GM18517 (cell line): Measurements from ENCODE around the gene HSPE1.
A peak's percentile ranks its signal among the peaks of the same experiment; 100 is the strongest.
"Not testable (repeated sequence)": the region's sequence is repeated elsewhere in the genome, so short reads cannot be mapped to it uniquely, and the experiment has no call there.

ENCODE experiments used
- ATAC-seq: cut with Tn5 transposase; IDR thresholded peaks from one replicate; pipeline ENCODE4 v1.9.1; 2021; ENCODE audit warnings: mild to moderate bottlenecking, moderate library complexity; ENCODE audit not compliant: unreplicated experiment

The HSPE1 gene

DNA sequence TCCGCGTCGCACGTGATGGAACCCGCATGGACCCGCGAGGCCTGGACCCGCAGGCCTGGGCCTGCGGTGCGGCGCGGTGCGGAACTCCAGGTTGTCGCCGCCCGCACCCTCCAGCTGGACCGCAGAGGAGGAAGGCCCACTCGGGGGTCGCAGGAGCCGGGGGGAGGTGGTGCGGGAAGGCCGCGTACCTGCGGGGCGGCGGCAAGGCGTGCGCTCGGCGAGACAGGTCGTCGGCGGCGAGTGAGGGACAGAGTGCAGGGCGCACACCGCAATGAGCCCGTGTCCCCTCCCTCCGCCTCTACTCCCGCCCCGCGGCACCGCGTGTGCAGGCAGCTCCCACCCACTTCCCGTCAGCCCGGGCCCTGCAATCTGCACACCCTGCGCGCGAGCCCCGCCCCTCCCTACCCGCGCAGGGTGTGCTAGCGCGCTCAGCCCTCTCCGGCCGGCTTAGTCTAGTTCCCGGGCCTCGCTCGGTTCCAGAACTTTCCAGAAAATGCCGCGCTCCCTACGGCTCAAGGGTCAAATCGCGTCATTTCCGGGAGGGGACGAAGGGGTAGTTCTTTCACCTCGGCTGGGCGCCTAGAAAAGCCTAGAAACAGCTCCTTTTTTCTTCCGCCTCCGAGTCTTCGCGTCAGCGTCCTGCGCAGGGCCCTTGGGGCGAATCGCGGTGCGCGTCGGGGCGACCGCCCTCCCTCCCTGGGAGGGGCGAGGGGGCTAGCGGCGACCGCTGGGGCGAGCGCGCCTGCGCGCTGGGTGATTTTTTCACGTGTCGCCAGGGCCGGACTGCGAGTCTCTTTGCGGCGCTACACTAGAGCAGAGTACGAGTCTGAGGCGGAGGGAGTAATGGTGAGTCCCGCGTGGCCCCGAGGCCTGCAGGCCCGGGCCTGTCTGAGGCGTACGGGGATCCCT is at the start of gene HSPE1, which contains the start of gene HSPD1:
TSS of gene HSPE1 (plus strand) at position 786 of the 909 bp plus-strand sequence. CDS start at position 844, 58 bp downstream.
TSS of gene HSPD1 (minus strand) at position 247 of the 909 bp plus-strand sequence. CDS start 992 bp downstream, outside the sequence.
- peak; percentile 88 for ATAC-seq

DNA sequence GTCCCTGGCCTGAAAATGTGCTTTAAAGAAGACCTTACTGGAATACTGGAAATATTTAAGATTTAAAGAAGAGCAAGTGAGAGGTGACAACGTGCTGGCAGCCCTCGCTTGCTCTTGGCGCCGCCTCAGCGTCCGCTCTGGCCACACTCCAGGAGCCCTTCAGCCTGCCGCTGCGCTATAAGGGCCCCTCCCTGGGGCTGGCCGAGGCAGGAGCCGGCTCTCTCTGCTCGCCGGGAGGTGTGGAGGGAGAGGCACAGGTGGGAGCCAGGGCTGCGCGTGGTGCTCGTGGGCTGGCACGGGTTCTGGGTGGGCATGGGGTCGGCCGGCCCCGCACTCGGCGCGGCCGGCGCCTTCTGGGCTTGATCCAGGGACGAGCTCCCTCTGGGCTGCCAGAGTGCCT is 49.7 kb upstream of the HSPE1 start:
- ATAC-seq, result no peak

DNA sequence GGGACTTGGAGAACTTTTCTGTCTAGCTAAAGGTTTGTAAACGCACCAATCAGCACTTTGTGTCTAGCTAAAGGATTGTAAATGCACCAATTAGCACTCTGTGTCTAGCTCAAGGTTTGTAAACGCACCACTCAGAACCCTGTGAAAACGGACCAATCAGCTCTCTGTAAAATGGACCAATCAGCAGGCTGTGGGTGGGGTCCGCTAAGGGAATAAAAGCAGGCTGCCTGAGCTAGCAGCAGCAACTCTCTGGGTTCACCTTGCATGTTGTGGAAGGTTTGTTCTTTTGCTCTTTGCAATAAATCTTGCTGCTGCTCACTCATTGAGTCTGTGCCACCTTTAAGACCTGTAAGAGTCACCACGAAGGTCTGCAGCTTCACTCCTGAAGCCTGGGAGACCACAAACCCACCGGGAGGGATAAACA is 49.2 kb upstream of the HSPE1 start:
- ATAC-seq, result not testable (repeated sequence)

DNA sequence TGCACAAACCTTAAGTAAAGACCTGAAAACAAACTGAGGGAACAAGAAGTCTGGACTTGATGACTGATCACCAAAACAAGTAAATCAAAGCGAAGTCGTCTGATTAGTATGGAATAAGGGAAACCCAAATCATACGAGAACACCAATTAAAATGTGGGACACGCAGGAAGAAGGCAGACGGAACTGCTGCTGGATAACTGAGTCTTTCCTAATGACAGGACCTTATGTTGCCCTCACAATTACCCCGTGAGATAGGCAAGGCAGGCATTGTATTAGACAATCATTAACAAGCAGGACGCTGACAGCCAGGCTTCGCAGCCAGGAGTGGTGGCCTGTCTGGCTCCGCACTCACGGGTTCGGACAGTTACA is 47.4 kb upstream of the HSPE1 start:
- no peak for ATAC-seq

DNA sequence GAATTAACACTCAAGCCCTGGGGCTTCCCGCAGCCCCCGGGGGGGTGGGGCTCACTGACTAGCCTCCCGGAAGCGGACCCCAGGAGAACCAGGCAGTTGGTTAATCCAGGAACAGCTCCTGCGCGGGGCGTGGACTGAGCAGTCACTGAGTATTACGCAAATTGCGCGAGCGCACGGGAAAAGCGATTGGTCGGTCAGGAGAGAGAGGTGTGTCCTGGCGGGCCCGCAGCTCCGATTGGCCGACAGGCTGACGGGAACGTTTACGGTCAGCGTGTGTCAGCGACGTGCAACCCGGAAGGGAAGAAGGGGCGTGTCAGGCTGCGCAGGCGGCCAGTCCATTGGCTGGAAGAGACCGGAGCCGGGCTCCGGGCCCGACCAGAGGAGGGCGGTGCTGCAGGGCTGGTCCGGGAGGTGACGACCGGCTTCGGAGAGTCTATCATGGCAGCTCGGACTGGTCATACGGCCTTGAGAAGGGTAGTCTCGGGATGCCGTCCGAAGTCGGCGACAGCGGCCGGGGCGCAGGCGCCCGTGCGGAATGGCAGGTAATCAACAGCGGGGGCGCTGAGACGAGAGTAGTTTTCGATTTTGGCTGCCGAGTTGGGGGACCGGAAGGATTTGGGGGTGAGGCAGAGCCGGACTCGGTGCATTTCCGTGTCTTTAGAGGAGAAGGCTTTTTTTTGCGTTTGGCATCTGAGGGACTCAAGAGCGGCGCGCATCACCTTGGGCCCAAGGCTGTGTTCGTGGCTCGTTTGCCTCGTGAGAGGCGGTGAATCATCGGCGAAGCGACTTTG is 46.9 kb upstream of the HSPE1 start, which contains the start of gene COQ10B:
TSS of gene COQ10B (plus strand) at position 430 of the 791 bp plus-strand sequence. CDS start at position 439, 9 bp downstream.
- ATAC-seq, result peak; percentile 97

DNA sequence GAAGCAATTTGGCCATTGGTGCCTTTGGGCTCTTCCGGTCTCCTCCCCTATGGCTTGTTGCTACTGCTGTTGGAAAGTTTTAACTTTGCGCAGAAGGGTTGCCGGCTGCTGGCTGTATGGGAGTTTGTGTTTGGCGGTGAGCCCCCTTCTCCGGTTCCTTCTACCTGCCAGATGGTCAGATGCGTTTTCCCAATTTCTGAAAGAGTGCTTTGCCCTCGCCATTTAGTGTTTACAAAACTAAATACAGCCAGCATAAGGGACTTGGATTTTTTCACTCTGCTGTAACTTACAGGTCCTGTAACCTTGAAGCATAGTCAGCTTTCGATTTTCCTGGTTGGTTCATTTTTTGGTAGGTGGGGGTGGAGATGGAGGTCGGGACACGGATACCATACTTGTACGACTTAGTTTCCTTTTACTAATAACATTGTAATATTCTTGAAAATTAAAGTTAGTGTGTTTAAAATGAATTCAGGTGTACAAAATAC is 46.2 kb upstream of the HSPE1 start:
- peak; percentile 24 for ATAC-seq

DNA sequence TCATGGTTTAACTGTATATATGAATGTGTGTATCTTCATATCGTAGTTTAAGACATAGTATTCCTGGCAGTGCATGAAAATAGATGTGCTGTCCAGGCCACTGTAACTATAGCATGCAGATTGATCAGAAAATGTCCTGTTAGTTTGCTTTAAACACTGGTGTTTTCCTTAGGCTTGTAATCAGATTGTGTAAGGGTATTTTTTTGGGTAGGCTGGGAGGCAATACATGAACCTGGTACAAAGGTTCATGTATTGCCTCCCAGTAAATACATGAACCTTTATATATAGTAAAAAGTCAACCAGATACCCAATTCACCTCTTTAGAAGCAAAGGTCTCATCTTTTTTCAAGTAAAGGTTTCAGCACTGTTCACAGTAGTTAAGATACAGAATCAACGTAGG is 45.3 kb upstream of the HSPE1 start:
- no peak for ATAC-seq

DNA sequence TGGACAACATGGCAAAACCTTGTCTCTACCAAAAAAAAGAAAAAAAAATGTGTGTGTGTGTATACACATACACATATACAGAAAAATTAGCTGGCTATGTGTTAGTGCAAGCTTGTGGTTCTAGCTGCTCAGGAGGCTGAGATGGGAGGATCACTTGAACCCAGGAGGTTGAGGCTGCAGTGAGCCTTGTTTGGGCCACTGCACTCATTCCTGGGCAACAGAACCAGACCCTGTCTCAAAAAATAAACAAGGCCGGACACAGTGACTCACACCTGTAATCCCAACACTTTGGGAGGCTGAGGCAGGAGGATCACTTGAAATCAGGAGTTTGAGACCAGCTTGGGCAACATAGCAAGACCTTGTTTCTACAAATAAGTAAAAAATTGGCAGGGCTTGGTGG is 44.8 kb upstream of the HSPE1 start:
- ATAC-seq, result no peak

DNA sequence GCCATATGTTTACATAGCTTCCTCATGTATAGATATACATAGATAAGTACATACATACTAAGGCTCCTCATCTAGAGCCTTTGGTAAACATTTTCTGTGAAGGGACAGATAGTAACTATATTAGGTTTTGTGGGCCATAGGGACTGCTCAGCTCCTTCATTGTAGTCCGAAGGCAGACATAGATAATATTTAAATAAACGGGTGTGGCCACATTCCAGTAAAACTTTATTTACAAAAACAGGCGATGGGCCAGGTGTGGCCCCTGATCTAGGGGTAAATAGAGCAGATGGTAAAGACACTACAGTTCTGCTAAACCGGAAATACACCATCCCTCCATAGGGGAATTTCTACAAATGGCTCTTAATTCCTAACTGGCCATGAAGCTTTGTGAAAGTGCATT is 39.5 kb upstream of the HSPE1 start:
- no peak for ATAC-seq

DNA sequence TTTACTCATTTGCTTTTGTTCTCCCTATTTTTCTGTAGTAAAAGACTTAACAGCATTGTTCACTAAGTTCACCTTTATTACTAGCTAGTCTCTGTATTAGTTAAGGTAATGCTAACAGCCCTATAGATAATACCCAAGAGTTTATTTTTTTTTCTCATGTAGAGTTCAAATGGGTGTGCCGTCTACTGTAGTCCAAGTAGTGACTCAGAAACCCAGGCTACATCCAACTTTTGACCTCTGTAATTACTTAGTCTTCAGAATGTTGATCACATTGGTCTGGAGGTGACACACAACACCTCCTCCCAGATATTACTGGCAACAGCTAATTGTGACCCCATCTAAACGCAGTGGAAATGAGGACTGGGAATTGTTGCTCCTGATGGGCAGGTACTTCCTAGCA is 39.1 kb upstream of the HSPE1 start:
- no peak for ATAC-seq

DNA sequence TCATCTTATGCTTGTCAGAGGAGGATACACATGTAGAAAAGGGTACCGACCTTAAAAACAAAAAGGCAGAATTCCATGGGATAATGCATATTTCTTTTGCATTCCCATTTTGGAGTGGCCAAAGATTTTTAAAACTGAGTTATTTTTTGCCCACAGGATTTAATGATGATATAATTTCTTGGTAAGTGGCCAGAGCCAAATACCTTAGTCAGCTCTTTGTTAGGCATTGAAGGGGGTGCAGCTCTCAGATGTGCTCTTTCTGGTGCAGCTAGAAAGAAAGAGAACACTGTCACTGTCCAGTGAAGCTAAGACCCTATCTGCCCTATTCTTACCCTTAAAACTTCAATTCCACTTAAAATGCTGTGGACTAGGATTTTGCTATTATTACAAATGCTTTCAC is 36.0 kb upstream of the HSPE1 start:
- ATAC-seq, result no peak

DNA sequence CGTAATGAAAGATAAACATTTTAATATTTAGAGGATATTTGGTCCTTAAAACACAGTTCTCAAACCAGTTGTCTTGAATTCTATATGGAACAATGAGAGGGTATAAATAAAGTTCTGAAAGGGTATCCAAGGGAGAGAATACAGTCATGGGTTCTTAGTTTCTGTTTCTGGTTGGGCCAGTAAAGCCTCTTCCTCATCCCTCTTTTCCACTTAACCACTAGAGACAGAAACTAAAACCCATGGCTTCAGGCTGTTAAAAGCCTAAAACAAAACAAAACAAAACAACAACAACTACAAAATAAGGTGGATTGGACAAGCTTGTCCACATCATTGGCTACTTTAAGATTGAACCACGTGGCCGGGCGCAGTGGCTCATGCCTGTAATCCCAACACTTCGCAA is 28.0 kb upstream of the HSPE1 start:
- no peak for ATAC-seq

DNA sequence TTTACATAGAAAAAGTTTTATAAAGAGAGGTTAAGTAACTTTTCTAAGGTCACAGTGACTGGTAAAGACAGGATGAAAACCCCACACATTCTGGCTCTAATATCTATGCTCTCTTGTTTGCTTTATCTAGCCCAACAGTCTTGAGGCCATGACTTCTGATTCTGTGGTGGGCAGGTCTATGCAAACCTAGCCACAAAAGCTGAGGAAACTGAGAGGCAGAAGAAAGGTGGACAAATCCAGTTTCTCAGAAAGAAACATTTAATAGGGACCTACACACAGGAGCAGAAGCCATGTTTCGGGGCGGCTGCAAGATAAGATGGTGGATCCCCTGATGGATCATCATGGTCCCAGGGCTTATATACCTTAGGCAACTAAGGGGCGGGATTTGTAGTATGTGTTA is 22.4 kb upstream of the HSPE1 start:
- ATAC-seq, result no peak

DNA sequence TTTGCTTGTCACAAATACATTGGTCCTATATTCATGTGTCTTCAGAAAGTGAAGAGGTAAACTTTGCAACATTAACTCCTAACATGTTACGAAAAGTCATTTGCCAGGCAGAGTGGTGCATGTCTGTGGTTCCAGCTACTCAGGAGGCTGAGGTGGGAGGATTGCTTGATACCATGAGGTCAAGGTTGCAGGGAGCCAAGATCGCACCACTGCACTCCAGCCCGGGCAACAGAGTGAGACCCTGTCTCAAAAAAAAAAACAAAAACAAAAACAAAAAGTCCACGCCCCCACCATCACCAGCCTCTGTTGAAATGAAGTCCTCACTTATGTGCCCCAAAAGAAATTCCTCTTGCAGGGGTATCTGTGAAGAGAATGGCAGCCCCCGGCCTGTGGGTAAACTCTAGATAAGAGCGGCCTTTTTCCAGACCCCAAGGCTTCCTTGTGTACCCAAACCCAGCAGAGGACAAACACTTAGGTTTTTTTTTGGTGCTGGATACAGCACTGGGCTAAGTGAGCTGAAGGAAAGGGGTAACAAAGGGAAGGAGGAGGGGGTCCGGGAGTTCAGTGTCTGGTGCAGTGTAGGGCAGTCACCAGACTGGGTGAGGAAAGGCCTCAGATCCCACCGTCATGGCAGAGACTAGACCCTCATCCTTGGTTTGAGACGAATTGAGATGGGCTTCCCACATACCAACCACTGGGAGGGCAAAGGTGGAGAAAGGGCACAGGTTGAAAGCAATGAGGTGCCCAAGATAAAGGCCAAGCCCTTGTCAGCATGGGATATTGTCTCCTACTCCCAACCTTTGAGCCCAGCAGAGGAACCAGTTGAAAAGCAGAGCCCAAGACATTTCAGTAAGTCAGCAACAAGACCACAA is 19.8 kb upstream of the HSPE1 start:
- no peak for ATAC-seq

DNA sequence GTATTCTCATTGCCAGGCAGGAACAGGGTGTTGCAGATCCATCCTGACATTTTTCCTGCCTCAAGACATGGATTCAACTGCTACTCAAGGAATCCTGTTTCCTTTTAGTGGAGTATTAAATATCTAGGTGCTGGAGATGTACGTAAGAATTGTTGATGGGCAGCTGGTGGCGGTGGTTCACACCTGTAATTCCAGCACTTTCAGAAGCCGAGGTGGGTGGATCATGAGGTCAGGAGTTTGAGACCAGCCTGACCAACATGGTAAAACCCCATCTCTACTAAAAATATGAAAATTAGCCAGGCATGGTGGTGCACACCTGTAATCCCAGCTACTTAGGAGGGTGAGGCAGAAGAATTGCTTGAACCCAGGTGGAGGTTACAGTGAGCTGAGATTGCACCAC is 15.9 kb upstream of the HSPE1 start:
- ATAC-seq, result not testable (repeated sequence)

DNA sequence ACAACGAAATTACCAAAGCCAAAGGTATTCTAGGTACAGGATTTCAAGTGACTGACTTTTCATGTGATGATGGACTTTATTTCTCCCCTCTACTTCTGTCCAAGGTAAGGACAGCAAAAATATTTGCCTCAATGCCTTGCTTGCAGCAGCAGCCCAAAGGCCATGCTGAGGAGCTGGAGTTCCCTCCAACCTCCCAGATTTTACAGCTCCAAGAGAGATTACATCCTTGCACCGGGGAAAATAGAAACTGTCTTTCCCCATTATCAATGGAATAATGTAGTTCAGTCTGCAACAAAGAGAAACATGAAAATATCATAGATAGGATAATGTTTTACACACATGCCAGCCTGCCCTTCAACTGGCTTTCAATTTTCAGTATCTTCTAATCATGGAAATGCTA is 14.0 kb upstream of the HSPE1 start:
- no peak for ATAC-seq

DNA sequence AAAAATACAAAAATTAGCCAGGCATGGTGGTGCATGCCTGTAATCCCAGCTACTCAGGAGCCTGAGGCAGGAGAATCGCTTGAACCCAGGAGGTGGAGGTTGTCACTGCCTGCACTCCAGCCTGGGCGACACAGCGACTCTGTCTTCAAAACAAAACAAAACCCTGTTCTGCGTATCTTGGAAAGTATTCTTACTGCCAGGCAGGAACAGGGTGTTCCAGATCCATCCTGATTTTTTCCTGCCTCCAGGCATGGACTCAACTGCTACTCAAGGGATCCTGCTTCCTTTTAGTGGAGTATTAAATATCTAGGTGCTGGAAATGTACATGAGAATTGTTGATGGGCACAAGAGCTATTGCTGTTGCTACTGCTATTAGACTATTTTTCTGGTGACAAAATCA is 12.8 kb upstream of the HSPE1 start:
- no peak for ATAC-seq

DNA sequence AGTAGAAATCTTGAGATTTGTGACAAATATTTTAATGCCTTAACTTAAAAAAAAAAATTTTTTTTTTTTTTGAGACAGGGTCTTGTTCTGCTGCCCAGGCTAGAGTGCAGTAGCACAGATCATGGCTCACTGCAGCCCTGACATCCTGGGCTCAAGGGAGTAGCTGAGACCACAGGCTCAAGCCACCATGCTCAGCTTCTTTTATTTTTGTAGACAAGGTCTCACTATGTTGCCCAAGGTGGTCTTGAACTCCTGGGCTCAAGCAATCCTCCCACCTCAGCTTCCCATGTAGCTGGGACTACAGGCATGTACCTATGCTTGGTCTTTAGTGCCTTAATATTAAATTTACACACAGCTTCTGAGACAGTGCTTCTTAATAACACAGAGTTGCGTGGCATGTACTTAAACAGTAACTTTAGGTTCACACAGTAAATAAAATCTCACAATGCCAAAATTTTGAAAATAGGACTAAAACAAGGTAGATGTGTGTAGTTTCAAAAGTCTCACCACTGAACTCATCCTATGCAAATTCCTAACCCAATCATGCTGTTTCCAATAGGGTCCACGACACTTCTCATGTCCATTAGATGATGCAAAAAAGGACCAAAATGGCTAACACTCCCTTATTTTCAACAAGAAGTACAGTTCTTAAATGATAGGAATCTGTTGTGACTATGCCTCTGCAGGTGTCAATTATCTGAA is 4.6 kb upstream of the HSPE1 start:
- no peak for ATAC-seq

DNA sequence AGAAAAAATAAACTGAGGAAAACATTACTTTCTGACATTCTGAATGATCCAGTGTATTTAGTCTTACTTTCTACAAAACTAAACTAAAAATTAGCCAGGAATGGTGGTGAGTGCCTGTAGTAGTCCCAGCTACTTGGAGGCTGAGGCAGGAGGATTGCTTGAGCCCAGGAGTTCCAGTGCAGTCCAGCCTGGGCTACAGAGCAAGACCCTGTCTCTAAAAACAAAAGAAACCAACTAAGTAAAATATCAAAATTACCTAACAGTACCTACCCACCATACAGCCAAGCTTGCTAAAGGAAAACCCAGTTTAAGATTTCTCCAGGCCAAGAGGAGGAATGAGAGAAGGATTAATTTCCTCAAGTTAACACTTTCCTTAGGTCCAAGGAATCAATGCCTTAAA is 3.5 kb upstream of the HSPE1 start:
- no peak for ATAC-seq

DNA sequence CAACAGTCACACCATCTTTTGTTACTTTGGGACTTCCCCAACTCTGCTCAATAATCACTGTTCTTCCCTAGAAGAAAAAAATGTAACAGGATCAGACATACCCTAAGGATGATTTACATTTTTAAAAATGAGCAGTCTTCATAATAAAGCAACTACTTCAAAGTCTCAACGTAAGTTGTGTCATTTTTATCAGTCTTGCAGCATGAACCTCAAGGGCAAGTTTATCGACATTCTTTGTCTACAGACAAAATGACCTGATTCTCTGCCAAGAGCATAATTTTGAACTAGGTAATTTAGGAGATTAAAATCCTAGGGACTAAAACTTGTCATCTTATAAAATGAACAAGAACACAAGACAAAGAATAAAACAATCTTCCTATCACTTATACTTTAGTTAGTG is 2.9 kb upstream of the HSPE1 start:
- no peak for ATAC-seq
